Testis (tissue), 3 donors: ENCODE results near the gene PCDHB14. TPM values are rescaled to one million over a fixed set of nuclear protein-coding genes. Genes with fewer than 3 reads are reported as not detected.
A peak's percentile ranks its signal among the peaks of the same experiment; 100 is the strongest.
"Not testable (repeated sequence)": the region's sequence is repeated elsewhere in the genome, so short reads cannot be mapped to it uniquely, and the experiment has no call there.

Source experiments
- DNase-seq: peaks from one replicate; pipeline ENCODE4 v3.0.0-alpha.2; 2019
- H3K27ac ChIP-seq, 2 donors: fragments of 200-600 bp; sonication (generic); one replicate each; pipeline ENCODE4 v1.5.1; 2019
- H3K27me3 ChIP-seq: fragments of 200-600 bp; sonication (generic); one replicate; pipeline ENCODE4 v1.5.1; 2019
- H3K36me3 ChIP-seq: fragments of 200-600 bp; sonication (generic); one replicate; pipeline ENCODE4 v1.5.1; 2017; ENCODE audit warnings: low read depth; ENCODE audit errors: missing control alignments
- H3K4me1 ChIP-seq: fragments of 200-600 bp; sonication (generic); one replicate; pipeline ENCODE4 v1.5.1; 2019
- H3K4me3 ChIP-seq, 2 donors: fragments of 200-600 bp; sonication (generic); one replicate each; pipeline ENCODE4 v1.5.1; 2017 to 2019
- H3K9me3 ChIP-seq: fragments of 200-600 bp; sonication (generic); one replicate; pipeline ENCODE4 v1.5.1; 2017
- CTCF ChIP-seq, 3 experiments: fragments of 450-650 bp in 2 of 3; fragments of 200-600 bp in 1 of 3; sonication (generic) in 1 of 3; IDR thresholded peaks; one replicate each; pipeline ENCODE4 v1.5.1; 2016 to 2019; ENCODE audit warnings: antibody characterized with exemption in 3 of 3, mild to moderate bottlenecking in 2 of 3, moderate library complexity in 1 of 3
- POLR2A ChIP-seq: fragments of 450-650 bp; IDR thresholded peaks from one replicate; pipeline ENCODE4 v1.6.1; 2017; ENCODE audit warnings: antibody characterized with exemption, mild to moderate bottlenecking, moderate library complexity
- WGBS, 2 donors: methylation state at CpG; one replicate each; pipeline ENCODE4 v1.1.5; 2018; 5-methylcytosine and 5-hydroxymethylcytosine counted together
- intact Hi-C: fragments of 100-400 bp; cut with DNase I; formaldehyde crosslinking; loops from one replicate; pipeline ENCODE4 v1.15.1; 2023; ENCODE audit warnings: low total_unique reads
- polyA plus RNA-seq: library from polyadenylated mRNA; stranded (reverse); fragments of 350-450 nt; fragmentation: Illumina TruSeq; extraction: RNeasy Lipid Tissue Mini Kit (QIAGEN cat#74804); gene quantifications from one replicate; pipeline ENCODE4 v1.2.3, GENCODE V29; 2014; ENCODE audit warnings: low read depth, low replicate concordance; ENCODE audit not compliant: insufficient read depth
- total RNA-seq, 2 donors: library from RNA; depleted of rRNA; stranded (reverse); fragments of >200 nt; gene quantifications; one replicate each; pipeline ENCODE4 v1.2.3, GENCODE V29; 2016

PCDHB14 gene
- total and polyA plus RNA-seq, 3 donors from 2014 or later, result 2.7 to 8.0 (median 7.9) TPM

GRCh38 chr5:141208478-141208877, 14.7 kb upstream of the PCDHB14 start, which contains the start of gene PCDHB12:
Gene PCDHB12 (plus strand): TSS chr5:141208719. CDS start chr5:141208908, 189 bp downstream.
- WGBS, 2 donors, result 12 to 17% methylated on average over 11 of the region's 11 CpGs
- peak; percentile 59 for DNase-seq

GRCh38 chr5:141210281-141210680, 12.9 kb upstream of the PCDHB14 start:
- intact Hi-C loops, H3K4me1 ChIP-seq, H3K27ac ChIP-seq, H3K4me3 ChIP-seq, DNase-seq, H3K27me3 ChIP-seq, H3K9me3 ChIP-seq, H3K36me3 ChIP-seq: not testable (repeated sequence)
- WGBS, 2 donors, result 30 to 54% methylated on average over 15 to 17 of the region's 39 CpGs

More at GRCh38 chr5:141208478-141208877, 14.7 kb upstream of the PCDHB14 start, which contains the start of gene PCDHB12:
- H3K27ac ChIP-seq, result no peak within 1 kb of the TSS
- no peaks in the 10 kb centered on the region for H3K4me1 ChIP-seq
- TF ChIP-seq POLR2A (no peak), CTCF (IDR thresholded peaks at IDR 0.05) (peak in 2 of 3 experiments; percentile 43 to 48)
- H3K36me3 ChIP-seq, result no peaks in the 10 kb centered on the region
- H3K9me3 ChIP-seq, result no peaks in the 10 kb centered on the region
- intact Hi-C loops, result no loop called here
- no peaks in the 10 kb centered on the region for H3K27me3 ChIP-seq
- no peak within 1 kb of the TSS for H3K4me3 ChIP-seq

GRCh38 chr5:141210849-141211248, 12.3 kb upstream of the PCDHB14 start:
- H3K4me3 ChIP-seq, H3K9me3 ChIP-seq, H3K4me1 ChIP-seq, intact Hi-C loops, H3K27ac ChIP-seq, DNase-seq, H3K27me3 ChIP-seq, H3K36me3 ChIP-seq: not testable (repeated sequence)
- 17 to 26% methylated on average over 2 to 23 of the region's 27 CpGs for WGBS, 2 donors

- H3K27me3 ChIP-seq, H3K4me3 ChIP-seq, intact Hi-C loops, H3K36me3 ChIP-seq, H3K27ac ChIP-seq, H3K9me3 ChIP-seq, H3K4me1 ChIP-seq: not testable (repeated sequence)
- WGBS, 2 donors, result 3 to 4% methylated on average over 13 of the region's 18 CpGs
- TF ChIP-seq CTCF (IDR thresholded peaks at IDR 0.05), result peak; percentile 30 to 58 (median 36)
- DNase-seq, result peak; percentile 87
Observed at GRCh38 chr5:141213656-141214339, 9.3 kb upstream of the PCDHB14 start, which contains the start of gene PCDHB13. Gene PCDHB13 (plus strand): TSS chr5:141213919. CDS start chr5:141214124, 205 bp downstream.

- H3K27me3 ChIP-seq, H3K27ac ChIP-seq, DNase-seq, H3K36me3 ChIP-seq, intact Hi-C loops, H3K9me3 ChIP-seq, H3K4me1 ChIP-seq, H3K4me3 ChIP-seq: not testable (repeated sequence)
- WGBS, 2 donors, result 39 to 41% methylated on average over 11 to 12 of the region's 12 CpGs
Observed at GRCh38 chr5:141214583-141214982, 8.6 kb upstream of the PCDHB14 start.

- H3K4me1 ChIP-seq, H3K4me3 ChIP-seq, H3K36me3 ChIP-seq, H3K9me3 ChIP-seq, H3K27me3 ChIP-seq, H3K27ac ChIP-seq, intact Hi-C loops, DNase-seq: not testable (repeated sequence)
- 27% methylated on average over 26 of the region's 40 CpGs; no CpG with 5 or more reads in 1 of the 2 donors for WGBS, 2 donors
Observed at GRCh38 chr5:141215504-141215903, 7.6 kb upstream of the PCDHB14 start.

DNA sequence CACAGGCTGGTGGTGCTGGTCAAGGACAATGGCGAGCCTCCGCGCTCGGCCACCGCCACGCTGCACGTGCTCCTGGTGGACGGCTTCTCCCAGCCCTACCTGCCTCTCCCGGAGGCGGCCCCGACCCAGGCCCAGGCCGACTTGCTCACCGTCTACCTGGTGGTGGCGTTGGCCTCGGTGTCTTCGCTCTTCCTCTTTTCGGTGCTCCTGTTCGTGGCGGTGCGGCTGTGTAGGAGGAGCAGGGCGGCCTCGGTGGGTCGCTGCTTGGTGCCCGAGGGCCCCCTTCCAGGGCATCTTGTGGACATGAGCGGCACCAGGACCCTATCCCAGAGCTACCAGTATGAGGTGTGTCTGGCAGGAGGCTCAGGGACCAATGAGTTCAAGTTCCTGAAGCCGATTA, 7.1 kb upstream of the PCDHB14 start:
- H3K27ac ChIP-seq, H3K4me3 ChIP-seq, H3K36me3 ChIP-seq, H3K27me3 ChIP-seq, DNase-seq, H3K4me1 ChIP-seq, intact Hi-C loops, H3K9me3 ChIP-seq: not testable (repeated sequence)
- 21 to 50% methylated on average over 1 to 14 of the region's 26 CpGs for WGBS, 2 donors

GRCh38 chr5:141224844-141225243, 1.7 kb downstream of the PCDHB14 start:
- H3K36me3 ChIP-seq, H3K27ac ChIP-seq, H3K9me3 ChIP-seq, H3K4me1 ChIP-seq, H3K27me3 ChIP-seq, DNase-seq, H3K4me3 ChIP-seq, intact Hi-C loops: not testable (repeated sequence)
- 2 to 17% methylated on average over 5 to 11 of the region's 40 CpGs for WGBS, 2 donors

- H3K27me3 ChIP-seq, H3K4me3 ChIP-seq, H3K9me3 ChIP-seq, intact Hi-C loops, H3K36me3 ChIP-seq, H3K27ac ChIP-seq, DNase-seq, H3K4me1 ChIP-seq: not testable (repeated sequence)
- 21 to 24% methylated on average over 11 to 22 of the region's 30 CpGs for WGBS, 2 donors
Observed at GRCh38 chr5:141225421-141225820, 2.3 kb downstream of the PCDHB14 start.
